Natural killer cell (primary cell): ENCODE measurements around the gene ULK4. TPM values are rescaled to one million over a fixed set of nuclear protein-coding genes. Genes with fewer than 3 reads are reported as not detected.

Source experiments
- ATAC-seq, 3 donors: fragments of 150-1000 bp in 2 of 3; fragments of 200-7000 bp in 1 of 3; cut with Tn5 transposase; 1 replicate in 1 of 3; 2 replicates in 2 of 3; pipeline ENCODE4 v1.10.0; 2021; ENCODE audit warnings: mild to moderate bottlenecking in 2 of 3, moderate library complexity in 2 of 3
- DNase-seq, 2 donors: peaks; one replicate each; pipeline versions ENCODE4 v3.0.0 to v3.0.0-alpha.2; 2013 to 2021; ENCODE audit warnings: mixed read lengths in 1 of 2
- H3K27ac ChIP-seq: one replicate; pipeline ENCODE4 v1.5.1; 2013; ENCODE audit warnings: mild to moderate bottlenecking, low read length
- H3K27me3 ChIP-seq: one replicate; pipeline ENCODE4 v1.6.1; 2013; ENCODE audit warnings: low read length; ENCODE audit not compliant: control insufficient read depth, insufficient read depth
- H3K36me3 ChIP-seq: one replicate; pipeline ENCODE4 v1.6.1; 2013; ENCODE audit warnings: low read length; ENCODE audit not compliant: control insufficient read depth, insufficient read depth
- H3K4me1 ChIP-seq: one replicate; pipeline ENCODE4 v1.6.1; 2013; ENCODE audit warnings: low read length; ENCODE audit not compliant: control insufficient read depth, insufficient read depth
- H3K4me3 ChIP-seq: one replicate; pipeline ENCODE4 v1.5.1; 2013; ENCODE audit warnings: low read length
- H3K9me3 ChIP-seq: one replicate; pipeline ENCODE4 v1.6.1; 2013; ENCODE audit warnings: low read length; ENCODE audit not compliant: control insufficient read depth, insufficient read depth
- H3K27ac Mint-ChIP-seq, 2 donors: one replicate each; pipeline ENCODE4 v1.8.0; 2022; ENCODE audit warnings: mild to moderate bottlenecking in 2 of 2, mixed read lengths in 2 of 2, moderate library complexity in 1 of 2
- H3K27me3 Mint-ChIP-seq, 2 donors: one replicate each; pipeline ENCODE4 v1.8.0; 2022; ENCODE audit warnings: low read depth in 2 of 2, mixed read lengths in 2 of 2
- H3K36me3 Mint-ChIP-seq: one replicate; pipeline ENCODE4 v1.8.0; 2022; ENCODE audit warnings: mixed read lengths
- H3K4me1 Mint-ChIP-seq, 2 donors: one replicate each; pipeline ENCODE4 v1.8.0; 2022; ENCODE audit warnings: mixed read lengths in 2 of 2
- H3K4me3 Mint-ChIP-seq: one replicate; pipeline ENCODE4 v1.8.0; 2022; ENCODE audit warnings: mild to moderate bottlenecking, moderate library complexity, mixed read lengths
- H3K9me3 Mint-ChIP-seq, 2 donors: one replicate each; pipeline ENCODE4 v1.8.0; 2022; ENCODE audit warnings: mixed read lengths in 2 of 2
- WGBS: methylation state at CpG from one replicate; pipeline ENCODE4 v1.1.7; 2013; ENCODE audit warnings: missing lambda C conversion rate; ENCODE audit not compliant: insufficient coverage; 5-methylcytosine and 5-hydroxymethylcytosine counted together
- intact Hi-C: fragments of 100-400 bp; cut with micrococcal nuclease; formaldehyde crosslinking; loops from one replicate; pipeline ENCODE4 v1.14.2; 2022
- total RNA-seq, 4 donors: library from RNA; stranded (reverse); fragments of 120-200 nt in 1 of 4; gene quantifications; one replicate each; pipeline versions ENCODE4 v1.2.3 to v1.2.4, GENCODE V29; 2013 to 2022
- TF ChIP-seq, protein P1 (sequence below): fragments of 200-600 bp; IDR thresholded peaks from one replicate; pipeline ENCODE4 v1.8.0; 2022; ENCODE audit warnings: antibody characterized with exemption

The ULK4 gene
- total RNA-seq, 3 donors from 2014 or later (not counting 1 experiment from before 2014, with no cell fraction given), result 19.2 to 25.7 (median 21.2) TPM

GRCh38 chr3:41489231-41489630, 472.7 kb downstream of the ULK4 start:
- WGBS, result 93% methylated on average over 1 of the region's 1 CpG

GRCh38 chr3:41488501-41488900, 473.4 kb downstream of the ULK4 start:
- Mint-ChIP-seq H3K4me3 (no peak overlapping the region), H3K36me3 (no peaks in the 10 kb centered on the region), H3K27ac (no peak overlapping the region), H3K9me3 (no peaks in the 10 kb centered on the region), H3K27me3 (peaks cover 0 to 3% of the 10 kb centered on the region in 2 donors), H3K4me1 (no peaks in the 10 kb centered on the region)
- intact Hi-C loops, result no loop called here
- DNase-seq, result no peak
- no peaks in the 10 kb centered on the region for H3K4me1 ChIP-seq
- no peaks in the 10 kb centered on the region for H3K9me3 ChIP-seq
- H3K4me3 ChIP-seq, result no peak overlapping the region
- ATAC-seq, result no peak
- no peak overlapping the region for H3K27ac ChIP-seq
- no peaks in the 10 kb centered on the region for H3K27me3 ChIP-seq
- no peaks in the 10 kb centered on the region for H3K36me3 ChIP-seq
- TF ChIP-seq, protein P1, sequence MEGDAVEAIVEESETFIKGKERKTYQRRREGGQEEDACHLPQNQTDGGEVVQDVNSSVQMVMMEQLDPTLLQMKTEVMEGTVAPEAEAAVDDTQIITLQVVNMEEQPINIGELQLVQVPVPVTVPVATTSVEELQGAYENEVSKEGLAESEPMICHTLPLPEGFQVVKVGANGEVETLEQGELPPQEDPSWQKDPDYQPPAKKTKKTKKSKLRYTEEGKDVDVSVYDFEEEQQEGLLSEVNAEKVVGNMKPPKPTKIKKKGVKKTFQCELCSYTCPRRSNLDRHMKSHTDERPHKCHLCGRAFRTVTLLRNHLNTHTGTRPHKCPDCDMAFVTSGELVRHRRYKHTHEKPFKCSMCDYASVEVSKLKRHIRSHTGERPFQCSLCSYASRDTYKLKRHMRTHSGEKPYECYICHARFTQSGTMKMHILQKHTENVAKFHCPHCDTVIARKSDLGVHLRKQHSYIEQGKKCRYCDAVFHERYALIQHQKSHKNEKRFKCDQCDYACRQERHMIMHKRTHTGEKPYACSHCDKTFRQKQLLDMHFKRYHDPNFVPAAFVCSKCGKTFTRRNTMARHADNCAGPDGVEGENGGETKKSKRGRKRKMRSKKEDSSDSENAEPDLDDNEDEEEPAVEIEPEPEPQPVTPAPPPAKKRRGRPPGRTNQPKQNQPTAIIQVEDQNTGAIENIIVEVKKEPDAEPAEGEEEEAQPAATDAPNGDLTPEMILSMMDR, result no peak

More at GRCh38 chr3:41489231-41489630, 472.7 kb downstream of the ULK4 start:
- Mint-ChIP-seq H3K27ac (no peak overlapping the region), H3K27me3 (peaks cover 0 to 3% of the 10 kb centered on the region in 2 donors), H3K4me3 (no peak overlapping the region), H3K4me1 (no peaks in the 10 kb centered on the region), H3K36me3 (no peaks in the 10 kb centered on the region), H3K9me3 (no peaks in the 10 kb centered on the region)
- H3K4me1 ChIP-seq, result no peaks in the 10 kb centered on the region
- intact Hi-C loops, result no loop called here
- H3K27me3 ChIP-seq, result no peaks in the 10 kb centered on the region
- ATAC-seq (no peak), DNase-seq (no peak)
- TF ChIP-seq, protein P1, result no peak
- H3K4me3 ChIP-seq, result no peak overlapping the region
- no peaks in the 10 kb centered on the region for H3K36me3 ChIP-seq
- H3K9me3 ChIP-seq, result no peaks in the 10 kb centered on the region
- no peak overlapping the region for H3K27ac ChIP-seq

DNA sequence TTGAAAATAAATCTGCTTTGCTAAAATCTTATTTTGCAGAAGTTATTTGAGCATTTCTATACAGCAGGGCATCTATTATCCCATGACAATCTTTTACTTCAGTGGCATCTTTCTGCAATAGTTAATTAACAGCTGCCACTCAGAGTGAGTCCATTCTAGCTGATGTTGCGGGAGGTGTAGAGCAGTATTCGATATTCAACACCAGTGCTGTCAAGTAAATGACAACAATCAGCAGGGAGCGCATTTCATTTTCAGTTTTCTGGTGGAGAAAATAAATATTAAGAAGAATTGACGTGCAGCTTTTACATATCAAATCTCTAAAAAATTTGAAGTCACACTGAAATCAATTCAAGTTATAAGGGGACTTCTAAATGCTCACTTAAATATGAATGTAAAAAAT, 476.4 kb downstream of the ULK4 start:
- Mint-ChIP-seq H3K9me3 (no peaks in the 10 kb centered on the region), H3K27ac (no peak overlapping the region), H3K36me3 (no peaks in the 10 kb centered on the region), H3K4me1 (no peaks in the 10 kb centered on the region), H3K4me3 (no peak overlapping the region), H3K27me3 (no peaks in the 10 kb centered on the region)
- no peaks in the 10 kb centered on the region for H3K4me1 ChIP-seq
- TF ChIP-seq, protein P1, result no peak
- DNase-seq (no peak), ATAC-seq (no peak)
- H3K9me3 ChIP-seq, result no peaks in the 10 kb centered on the region
- H3K27me3 ChIP-seq, result no peaks in the 10 kb centered on the region
- H3K36me3 ChIP-seq, result no peaks in the 10 kb centered on the region
- H3K27ac ChIP-seq, result no peak overlapping the region
- 100% methylated on average over 3 of the region's 4 CpGs for WGBS
- H3K4me3 ChIP-seq, result no peak overlapping the region
- intact Hi-C loops, result no loop called here

GRCh38 chr3:41482134-41482533, 479.8 kb downstream of the ULK4 start:
- Mint-ChIP-seq H3K9me3 (no peaks in the 10 kb centered on the region), H3K36me3 (no peaks in the 10 kb centered on the region), H3K27ac (no peak overlapping the region), H3K27me3 (no peaks in the 10 kb centered on the region), H3K4me3 (no peak overlapping the region), H3K4me1 (no peaks in the 10 kb centered on the region)
- intact Hi-C loops, result no loop called here
- H3K36me3 ChIP-seq, result no peaks in the 10 kb centered on the region
- H3K4me3 ChIP-seq, result no peak overlapping the region
- TF ChIP-seq, protein P1, result no peak
- no peaks in the 10 kb centered on the region for H3K9me3 ChIP-seq
- H3K27me3 ChIP-seq, result no peaks in the 10 kb centered on the region
- 51% methylated on average over 2 of the region's 2 CpGs for WGBS
- ATAC-seq, result no peak
- H3K4me1 ChIP-seq, result no peaks in the 10 kb centered on the region
- DNase-seq, result no peak
- H3K27ac ChIP-seq, result no peak overlapping the region
